Measurements from ENCODE around the gene ARNT2. TPM values are rescaled to one million over a fixed set of nuclear protein-coding genes. Genes with fewer than 3 reads are reported as not detected.

The ARNT2 gene
- total RNA-seq, 1 experiment from 2014 or later: 7.0 TPM

GRCh38 chr15:80405970-80406369 lies 1.8 kb downstream of the ARNT2 start:
- TF ChIP-seq, protein P1, sequence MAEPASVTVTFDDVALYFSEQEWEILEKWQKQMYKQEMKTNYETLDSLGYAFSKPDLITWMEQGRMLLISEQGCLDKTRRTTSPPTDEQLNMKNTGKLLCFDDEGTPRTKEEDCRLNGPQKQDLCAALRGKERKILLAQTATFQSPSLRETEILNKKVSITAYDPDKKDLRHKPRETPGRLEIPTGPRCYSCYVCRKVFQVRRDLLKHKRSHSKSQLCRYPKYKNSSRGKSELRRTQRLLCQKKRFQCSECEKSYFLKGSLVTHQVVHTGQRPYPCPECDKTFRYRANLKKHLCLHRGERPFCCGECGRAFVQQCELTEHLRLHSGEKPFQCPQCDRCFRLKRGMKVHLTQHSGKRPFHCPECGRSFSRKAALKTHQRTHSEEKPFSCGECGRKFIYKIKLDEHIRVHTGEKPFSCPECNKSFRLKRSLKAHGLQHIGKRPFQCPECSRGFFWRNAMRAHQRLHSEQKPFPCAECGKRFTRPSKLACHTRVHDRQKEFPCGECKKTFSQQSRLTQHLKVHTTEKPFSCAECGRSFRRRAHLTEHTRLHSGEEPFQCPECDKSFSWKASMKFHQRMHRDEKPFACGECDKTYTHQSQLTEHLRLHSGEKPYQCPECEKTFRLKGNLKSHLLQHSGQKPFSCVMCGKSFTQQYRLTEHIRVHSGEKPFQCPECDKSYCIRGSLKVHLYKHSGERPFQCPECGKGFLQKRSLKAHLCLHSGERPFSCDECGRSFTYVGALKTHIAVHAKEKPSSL (CRISPR knock-in tag; conservative IDR thresholded peaks at IDR 0.05): no peak
- no peak for TF ChIP-seq NR1H2 (CRISPR knock-in tag; IDR thresholded peaks at IDR 0.05)
- no peak for TF ChIP-seq GTF2I (CRISPR knock-in tag; conservative IDR thresholded peaks at IDR 0.05)
- TF ChIP-seq ZNF396 (CRISPR knock-in tag; IDR thresholded peaks at IDR 0.05; ENCODE audit: borderline replicate concordance): no peak
- CTCF ChIA-PET: no interaction called here
- peaks cover 12% of the 10 kb centered on the region for H3K4me1 Mint-ChIP-seq
- DNase-seq (ENCODE audit: low spot score) (no peak), ATAC-seq (no peak)
- H3K27ac Mint-ChIP-seq: no peak overlapping the region
- H3K9me3 Mint-ChIP-seq: 0 out of 2 replicates have a peak, but pooled peaks cover under 1% of the 10 kb centered on the region
- H3K4me3 Mint-ChIP-seq: no peak overlapping the region
- H3K36me3 Mint-ChIP-seq: no peaks in the 10 kb centered on the region
- peaks cover 53% of the 10 kb centered on the region for H3K27me3 Mint-ChIP-seq (ENCODE audit: low read depth)
- POLR2A ChIA-PET: no interaction called here

DNA sequence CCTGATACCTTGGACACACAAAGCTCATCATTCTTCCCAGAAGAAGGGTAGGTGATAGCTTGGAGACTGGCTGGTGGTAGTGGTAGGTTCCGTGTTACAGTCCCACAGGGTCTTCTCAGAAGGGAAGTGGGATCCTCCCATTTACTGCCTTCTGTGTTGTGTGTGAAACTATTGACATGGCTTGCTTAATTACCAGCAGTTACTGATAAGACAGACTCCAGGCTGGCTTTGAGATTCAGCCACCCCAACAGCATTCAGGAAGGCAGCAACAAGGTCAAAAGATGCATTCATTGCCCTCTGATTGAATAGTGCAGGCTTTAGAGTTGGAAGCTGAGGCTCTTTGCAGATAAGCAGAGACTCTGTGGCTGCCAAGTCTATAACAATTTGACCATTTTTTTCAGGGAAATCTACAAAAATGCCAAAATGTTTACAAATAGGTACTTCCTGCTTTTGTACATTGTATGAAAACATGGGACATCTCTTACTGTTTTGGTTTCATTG lies 7.7 kb downstream of the ARNT2 start:
- ChIA-PET CTCF (no interaction called here), POLR2A (no interaction called here)
- Mint-ChIP-seq H3K9me3 (0 out of 2 replicates have a peak, but pooled peaks cover 4% of the 10 kb centered on the region), H3K27ac (no peak overlapping the region), H3K27me3 (ENCODE audit: low read depth) (peaks cover 6% of the 10 kb centered on the region), H3K4me3 (no peak overlapping the region), H3K4me1 (no peaks in the 10 kb centered on the region), H3K36me3 (no peaks in the 10 kb centered on the region)
- ATAC-seq (no peak), DNase-seq (ENCODE audit: low spot score) (no peak)
- TF ChIP-seq ZNF396 (CRISPR knock-in tag; IDR thresholded peaks at IDR 0.05; ENCODE audit: borderline replicate concordance): no peak

- ATAC-seq: no peak
- ChIA-PET POLR2A (no interaction called here), CTCF (no interaction called here)
- TF ChIP-seq ZNF121 (CRISPR knock-in tag; IDR thresholded peaks at IDR 0.05) (no peak), CBFB (CRISPR knock-in tag; IDR thresholded peaks at IDR 0.05; ENCODE audit: low read depth) (no peak)
- TF ChIP-seq, protein P2, sequence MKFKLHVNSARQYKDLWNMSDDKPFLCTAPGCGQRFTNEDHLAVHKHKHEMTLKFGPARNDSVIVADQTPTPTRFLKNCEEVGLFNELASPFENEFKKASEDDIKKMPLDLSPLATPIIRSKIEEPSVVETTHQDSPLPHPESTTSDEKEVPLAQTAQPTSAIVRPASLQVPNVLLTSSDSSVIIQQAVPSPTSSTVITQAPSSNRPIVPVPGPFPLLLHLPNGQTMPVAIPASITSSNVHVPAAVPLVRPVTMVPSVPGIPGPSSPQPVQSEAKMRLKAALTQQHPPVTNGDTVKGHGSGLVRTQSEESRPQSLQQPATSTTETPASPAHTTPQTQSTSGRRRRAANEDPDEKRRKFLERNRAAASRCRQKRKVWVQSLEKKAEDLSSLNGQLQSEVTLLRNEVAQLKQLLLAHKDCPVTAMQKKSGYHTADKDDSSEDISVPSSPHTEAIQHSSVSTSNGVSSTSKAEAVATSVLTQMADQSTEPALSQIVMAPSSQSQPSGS (CRISPR knock-in tag; IDR thresholded peaks at IDR 0.05; ENCODE audit: borderline replicate concordance, low read depth): no peak
- Mint-ChIP-seq H3K27me3 (ENCODE audit: low read depth) (no peaks in the 10 kb centered on the region; the same call in 1 of the 2 replicates), H3K36me3 (no peaks in the 10 kb centered on the region), H3K4me3 (no peak overlapping the region), H3K27ac (no peak overlapping the region), H3K9me3 (0 out of 2 replicates have a peak, but pooled peaks cover 4% of the 10 kb centered on the region), H3K4me1 (peaks cover 6% of the 10 kb centered on the region; the same call in 1 of the 2 replicates)
- DNase-seq (ENCODE audit: low spot score): no peak
Observed at GRCh38 chr15:80414546-80415357, 10.6 kb downstream of the ARNT2 start.

DNA sequence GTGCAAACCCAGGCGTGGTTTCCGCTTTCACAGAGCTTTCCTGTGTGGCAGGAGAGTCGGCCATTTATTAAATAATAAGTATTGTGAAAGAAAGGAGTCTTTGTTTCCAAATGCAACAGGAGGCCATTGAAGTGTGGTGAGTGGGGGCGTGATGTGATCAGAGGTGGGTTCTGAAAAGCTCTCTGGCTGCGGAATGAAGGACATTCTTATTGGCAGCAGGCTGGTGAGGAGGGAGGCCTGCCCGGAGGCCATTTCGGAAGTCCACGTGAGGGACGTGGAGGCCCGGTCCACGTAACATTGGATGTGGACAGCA lies 11.1 kb downstream of the ARNT2 start:
- Mint-ChIP-seq H3K36me3 (no peaks in the 10 kb centered on the region), H3K27me3 (ENCODE audit: low read depth) (no peaks in the 10 kb centered on the region; the same call in 1 of the 2 replicates), H3K9me3 (0 out of 2 replicates have a peak, but pooled peaks cover 4% of the 10 kb centered on the region), H3K4me3 (no peak overlapping the region), H3K4me1 (peaks cover 6% of the 10 kb centered on the region; the same call in 1 of the 2 replicates), H3K27ac (no peak overlapping the region)
- no peak for DNase-seq (ENCODE audit: low spot score)
- ChIA-PET CTCF (no interaction called here), POLR2A (no interaction called here)
- no peak for ATAC-seq
- TF ChIP-seq OVOL2 (CRISPR knock-in tag; IDR thresholded peaks at IDR 0.05; ENCODE audit: borderline replicate concordance): no peak
- no peak for TF ChIP-seq MLX (CRISPR knock-in tag; IDR thresholded peaks at IDR 0.05)
- no peak for TF ChIP-seq TP53 (CRISPR knock-in tag; IDR thresholded peaks at IDR 0.05)
- TF ChIP-seq CREM (CRISPR knock-in tag; IDR thresholded peaks at IDR 0.05): no peak
- TF ChIP-seq NR2C2 (CRISPR knock-in tag; IDR thresholded peaks at IDR 0.05): no peak
- no peak for TF ChIP-seq ZNF317 (CRISPR knock-in tag; IDR thresholded peaks at IDR 0.05; ENCODE audit: borderline replicate concordance, low read depth)
- TF ChIP-seq HMGA2 (CRISPR knock-in tag; IDR thresholded peaks at IDR 0.05): no peak
- no peak for TF ChIP-seq FOXK1 (CRISPR knock-in tag; IDR thresholded peaks at IDR 0.05)
- no peak for TF ChIP-seq STAT6 (CRISPR knock-in tag; conservative IDR thresholded peaks at IDR 0.05; ENCODE audit: low read depth)
